SU-DHL-6 (cell line): ENCODE results near the gene UGT1A6.

Experiments used
- CTCF ChIP-seq: fragments of 200-600 bp; sonication (generic); IDR thresholded peaks from one replicate; pipeline ENCODE4 v1.5.1; 2017; ENCODE audit warnings: antibody characterized with exemption, mild to moderate bottlenecking, low read length, moderate library complexity; ENCODE audit not compliant: insufficient read depth, poor library complexity, severe bottlenecking
- EZH2phosphoT487 ChIP-seq: fragments of 200-600 bp; sonication (generic), shearing (Covaris generic); conservative IDR thresholded peaks from 2 replicates; pipeline ENCODE4 v1.6.1; 2018; ENCODE audit warnings: mild to moderate bottlenecking, antibody characterized with exemption, low read length, moderate library complexity, mixed read lengths

DNA sequence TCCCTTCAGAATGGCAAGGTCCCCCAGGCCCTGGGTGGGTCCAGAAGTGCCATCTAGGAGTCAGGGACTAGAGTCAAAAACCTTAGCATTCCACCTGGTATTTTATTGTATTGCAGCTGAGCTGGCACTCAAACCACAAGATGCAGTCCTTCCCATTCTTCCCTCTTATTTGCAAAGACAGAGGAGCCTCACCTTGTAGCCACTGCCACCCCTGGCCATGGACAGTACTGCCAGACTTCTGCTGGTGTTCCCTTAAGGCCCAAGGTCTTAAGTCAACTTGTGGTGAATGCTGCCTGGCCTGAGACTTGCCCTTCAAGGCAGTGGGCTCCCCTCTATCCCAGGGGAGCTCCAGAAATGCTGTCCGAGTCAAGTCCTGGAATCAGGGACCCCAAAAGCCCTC is 49.6 kb upstream of the UGT1A6 start:
- no peak for TF ChIP-seq CTCF
- no peak for TF ChIP-seq EZH2phosphoT487
